Keratinocyte (primary cell): Measurements from ENCODE around the gene FKBP1B. TPM values are rescaled to one million over a fixed set of nuclear protein-coding genes. Genes with fewer than 3 reads are reported as not detected.

Experiments used
- DNase-seq: peaks from one replicate; pipeline ENCODE4 v3.0.0-alpha.2; 2011; ENCODE audit warnings: low read depth, missing footprints, low spot score
- FAIRE-seq: peaks from 2 replicates; lab custom pipeline; 2011; peaks lifted over from hg19 to GRCh38; lab: Jason Lieb, UNC
- H2AFZ ChIP-seq: 2 replicates; pipeline ENCODE4 v1.6.0; 2012; ENCODE audit warnings: low read length, control low read depth, inconsistent platforms; ENCODE audit not compliant: control insufficient read depth
- H3K27ac ChIP-seq: 2 replicates; pipeline ENCODE4 v1.5.1; 2011; ENCODE audit warnings: low read length; ENCODE audit not compliant: control insufficient read depth, insufficient read depth
- H3K27me3 ChIP-seq: 3 replicates; pipeline ENCODE4 v1.6.0; 2011; ENCODE audit warnings: low read length; ENCODE audit not compliant: control insufficient read depth, insufficient read depth; ENCODE audit errors: extremely low read depth
- H3K36me3 ChIP-seq, 2 experiments: 2 replicates in 1 of 2; 3 replicates in 1 of 2; pipeline ENCODE4 v1.5.1; 2011; ENCODE audit warnings: low read length in 2 of 2, mild to moderate bottlenecking in 1 of 2; ENCODE audit not compliant: control insufficient read depth in 2 of 2, insufficient read depth in 2 of 2; ENCODE audit errors: extremely low read depth in 1 of 2
- H3K4me1 ChIP-seq: 3 replicates; pipeline ENCODE4 v1.5.1; 2011; ENCODE audit warnings: low read length; ENCODE audit not compliant: control insufficient read depth, insufficient read depth; ENCODE audit errors: extremely low read depth
- H3K4me2 ChIP-seq: 3 replicates; pipeline ENCODE4 v1.6.0; 2011; ENCODE audit warnings: low read depth, low read length; ENCODE audit not compliant: control insufficient read depth, insufficient read depth; ENCODE audit errors: extremely low read depth
- H3K4me3 ChIP-seq, 3 experiments: fragments of 200-600 bp in 1 of 3; sonication (generic) in 1 of 3; 2 replicates in 2 of 3; 3 replicates in 1 of 3; pipeline ENCODE4 v1.5.1; 2011 to 2016; ENCODE audit warnings: low read length in 3 of 3, mild to moderate bottlenecking in 3 of 3, control low read depth in 2 of 3, inconsistent platforms in 1 of 3, low read depth in 1 of 3, mixed read lengths in 1 of 3, mixed run types in 1 of 3, moderate library complexity in 1 of 3; ENCODE audit not compliant: control insufficient read depth in 2 of 3, insufficient read depth in 2 of 3; ENCODE audit errors: extremely low read depth in 1 of 3
- H3K79me2 ChIP-seq: 2 replicates; pipeline ENCODE4 v1.6.0; 2012; ENCODE audit warnings: low read length; ENCODE audit not compliant: control insufficient read depth, insufficient read depth
- H3K9ac ChIP-seq: 3 replicates; pipeline ENCODE4 v1.6.0; 2011; ENCODE audit warnings: low read length; ENCODE audit not compliant: control insufficient read depth, insufficient read depth; ENCODE audit errors: extremely low read depth
- H3K9me1 ChIP-seq: 3 replicates; pipeline ENCODE4 v1.6.0; 2011; ENCODE audit warnings: low read length; ENCODE audit not compliant: control insufficient read depth, insufficient read depth; ENCODE audit errors: extremely low read depth
- H3K9me3 ChIP-seq: 2 replicates; pipeline ENCODE4 v1.5.1; 2012; ENCODE audit warnings: low read depth, low read length; ENCODE audit not compliant: control insufficient read depth
- H4K20me1 ChIP-seq: 3 replicates; pipeline ENCODE4 v1.6.0; 2011; ENCODE audit warnings: low read length; ENCODE audit not compliant: control insufficient read depth, insufficient read depth; ENCODE audit errors: extremely low read depth
- CTCF ChIP-seq, 3 experiments: IDR thresholded peaks in 1 of 3; conservative IDR thresholded peaks in 1 of 3; optimal IDR thresholded peaks in 1 of 3; 2 replicates in 2 of 3; 3 replicates in 1 of 3; pipeline versions ENCODE3 to v1.5.1; 2011; ENCODE audit warnings: low read length in 3 of 3, mild to moderate bottlenecking in 3 of 3, moderate library complexity in 2 of 3, control low read depth in 1 of 3, inconsistent platforms in 1 of 3; ENCODE audit not compliant: insufficient read depth in 2 of 3; ENCODE audit errors: extremely low read depth in 1 of 3
- EZH2 ChIP-seq: IDR thresholded peaks from one replicate; pipeline ENCODE4 v1.6.1; 2012; ENCODE audit warnings: inconsistent platforms, mild to moderate bottlenecking, low read length, moderate library complexity
- dilution Hi-C: fragments of 300-500 bp; cut with MboI; formaldehyde crosslinking; loops from one replicate; pipeline ENCODE4 v1.7.0; 2020; ENCODE audit warnings: low sequenced_read_pairs; ENCODE audit not compliant: extremely low pct_ligation_motif_present
- polyA plus RNA-seq, 5 experiments: library from polyadenylated mRNA; depleted of rRNA in 3 of 5; stranded (reverse) in 3 of 5; stranded (forward) in 1 of 5; unstranded in 1 of 5; fragments of >200 nt; gene quantifications; 1 replicate in 1 of 5; 2 replicates in 3 of 5; 3 replicates in 1 of 5; pipeline versions ENCODE4 v1.2.1 to v1.2.3, GENCODE V29; 2011 to 2012; ENCODE audit warnings: missing spikeins in 2 of 5, low read depth in 1 of 5, low replicate concordance in 1 of 5

The FKBP1B gene
- polyA plus RNA-seq, 1 donor (not counting 4 experiments of a cell fraction or from before 2014, with no cell fraction given), result 24.5 TPM

- TF ChIP-seq CTCF (optimal IDR thresholded peaks at IDR 0.05 in 1 of 3, IDR thresholded peaks at IDR 0.05 in 1 of 3, conservative IDR thresholded peaks at IDR 0.05 in 1 of 3; ENCODE audit: extremely low read depth in 1 of 3, insufficient read depth in 2 of 3, low read length in 3 of 3), result no peak
- TF ChIP-seq EZH2, result no peak
- Histone ChIP-seq H3K27me3 (no peaks in the 10 kb centered on the region), H3K9ac (no peak overlapping the region), H3K36me3 (peaks cover 4 to 11% of the 10 kb centered on the region in 2 experiments), H3K9me1 (no peaks in the 10 kb centered on the region), H3K9me3 (no peaks in the 10 kb centered on the region), H3K27ac (no peak overlapping the region), H3K4me3 (no peak overlapping the region), H2AFZ (no peak overlapping the region), H3K4me1 (peaks cover 2% of the 10 kb centered on the region), H3K4me2 (no peak overlapping the region), H4K20me1 (no peaks in the 10 kb centered on the region), H3K79me2 (no peaks in the 10 kb centered on the region)
- FAIRE-seq (no peak), DNase-seq (no peak)
- dilution Hi-C loops, result no loop called here
Observed at GRCh38 chr2:24026233-24026632, 23.3 kb upstream of the FKBP1B start.

- H4K20me1 ChIP-seq, result no peaks in the 10 kb centered on the region
- no peak overlapping the region for H3K27ac ChIP-seq
- no peak overlapping the region for H3K4me3 ChIP-seq
- no peak overlapping the region for H2AFZ ChIP-seq
- no peaks in the 10 kb centered on the region for H3K9me1 ChIP-seq
- H3K4me1 ChIP-seq, result no peaks in the 10 kb centered on the region
- dilution Hi-C loops, result no loop called here
- H3K9ac ChIP-seq, result no peak overlapping the region
- FAIRE-seq, result no peak
- no peak for DNase-seq
- H3K4me2 ChIP-seq, result no peak overlapping the region
- peaks cover 10 to 13% of the 10 kb centered on the region in 2 experiments for H3K36me3 ChIP-seq
- H3K79me2 ChIP-seq, result peaks cover 6% of the 10 kb centered on the region
- no peaks in the 10 kb centered on the region for H3K27me3 ChIP-seq
- no peaks in the 10 kb centered on the region for H3K9me3 ChIP-seq
- no peak for TF ChIP-seq EZH2
- no peak for TF ChIP-seq CTCF (optimal IDR thresholded peaks at IDR 0.05 in 1 of 3, IDR thresholded peaks at IDR 0.05 in 1 of 3, conservative IDR thresholded peaks at IDR 0.05 in 1 of 3; ENCODE audit: extremely low read depth in 1 of 3, insufficient read depth in 2 of 3, low read length in 3 of 3)
Observed at GRCh38 chr2:24038786-24039499, 10.6 kb upstream of the FKBP1B start.
